Heart left ventricle (tissue), 13 donors: ENCODE measurements around the gene RNF135.

Experiments
- POLR2A ChIP-seq, 2 donors: fragments of 450-650 bp; IDR thresholded peaks; one replicate each; pipeline ENCODE4 v1.6.1; 2017; ENCODE audit warnings: antibody characterized with exemption in 2 of 2, mild to moderate bottlenecking in 2 of 2, moderate library complexity in 2 of 2
- TF ChIP-seq, protein P1 (sequence below), 12 donors: fragments of 200-600 bp; sonication (generic) in 4 of 12; IDR thresholded peaks; one replicate each; pipeline versions ENCODE4 v1.5.0 to v1.8.0; 2018 to 2022; ENCODE audit warnings: antibody characterized with exemption in 12 of 12, mild to moderate bottlenecking in 5 of 12
- donor health status: ischemic (EF 13 %, LVEDD 7.1; RV severe dilation, severe dysfunction).
- donor health status: DM: no; HTN: yes; CAD: no.
- donor health status: DM: no; HTN: no; CAD: no.
- donor health status: ischemic (EF 25% LVEDD 6.9; RV normal size, moderate dysfunction).
- donor health status: ischemic (EF 25% LVEDD 5.7; RV mildly dilated, moderate dysfunction).
- donor health status: ischemic (EF 35%, LVEDD 5.7; RV mildly dilated, moderate dysfunction).
- donor health status: nonischemic (EF 11% LVEDD 7.7; RV severe dilation, severe dysfunction).
- donor health status: DM: yes; HTN: yes; CAD: no.
- donor health status: PGD.
- donor health status: ischemic (EF 29% LVEDD 5.4; RV normal size, mild dysfunction).
- donor health status: nonischemic (EF 23%, LVEDD 6.1; RV moderate dilation, normal function).

DNA sequence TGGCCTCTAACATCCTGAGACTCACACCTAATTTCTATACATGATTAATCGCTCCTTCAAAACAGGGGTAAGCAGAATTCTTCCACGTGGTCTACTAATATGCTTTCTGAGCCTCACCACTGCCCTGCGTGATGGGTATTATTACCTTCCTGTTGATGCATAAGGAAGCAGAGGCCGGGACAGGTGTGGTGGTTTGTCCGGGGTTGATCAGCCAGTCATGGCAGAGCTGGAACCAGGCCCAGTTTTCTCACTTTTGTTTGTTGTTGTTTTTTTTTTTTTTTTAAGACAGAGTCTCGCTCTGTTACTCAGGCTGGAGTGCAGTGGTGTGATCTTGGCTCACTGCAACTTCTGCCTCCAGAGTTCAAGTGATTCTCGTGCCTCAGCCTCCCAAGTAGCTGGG, 31.2 kb downstream of the RNF135 start:
- TF ChIP-seq, protein P1, sequence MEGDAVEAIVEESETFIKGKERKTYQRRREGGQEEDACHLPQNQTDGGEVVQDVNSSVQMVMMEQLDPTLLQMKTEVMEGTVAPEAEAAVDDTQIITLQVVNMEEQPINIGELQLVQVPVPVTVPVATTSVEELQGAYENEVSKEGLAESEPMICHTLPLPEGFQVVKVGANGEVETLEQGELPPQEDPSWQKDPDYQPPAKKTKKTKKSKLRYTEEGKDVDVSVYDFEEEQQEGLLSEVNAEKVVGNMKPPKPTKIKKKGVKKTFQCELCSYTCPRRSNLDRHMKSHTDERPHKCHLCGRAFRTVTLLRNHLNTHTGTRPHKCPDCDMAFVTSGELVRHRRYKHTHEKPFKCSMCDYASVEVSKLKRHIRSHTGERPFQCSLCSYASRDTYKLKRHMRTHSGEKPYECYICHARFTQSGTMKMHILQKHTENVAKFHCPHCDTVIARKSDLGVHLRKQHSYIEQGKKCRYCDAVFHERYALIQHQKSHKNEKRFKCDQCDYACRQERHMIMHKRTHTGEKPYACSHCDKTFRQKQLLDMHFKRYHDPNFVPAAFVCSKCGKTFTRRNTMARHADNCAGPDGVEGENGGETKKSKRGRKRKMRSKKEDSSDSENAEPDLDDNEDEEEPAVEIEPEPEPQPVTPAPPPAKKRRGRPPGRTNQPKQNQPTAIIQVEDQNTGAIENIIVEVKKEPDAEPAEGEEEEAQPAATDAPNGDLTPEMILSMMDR (IDR thresholded peaks at IDR 0.05): no peak
- no peak for TF ChIP-seq POLR2A (IDR thresholded peaks at IDR 0.05)
